Karpas-422 (cell line): ENCODE measurements around the gene ACR. TPM values are rescaled to one million over a fixed set of nuclear protein-coding genes. Genes with fewer than 3 reads are reported as not detected.

Experiments
- DNase-seq: peaks from one replicate; pipeline ENCODE4 v3.0.0-alpha.2; 2015
- H2AFZ ChIP-seq: fragments of 200-600 bp; sonication (generic); 2 replicates; pipeline ENCODE4 v1.6.1; 2014; ENCODE audit warnings: antibody characterized with exemption, low read length, mixed read lengths
- H3K27ac ChIP-seq: fragments of 200-600 bp; sonication (generic); 2 replicates; pipeline ENCODE4 v1.5.1; 2014; ENCODE audit warnings: mild to moderate bottlenecking, low read length, moderate library complexity
- H3K27me3 ChIP-seq: fragments of 200-600 bp; sonication (generic); 2 replicates; pipeline ENCODE4 v1.6.1; 2014; ENCODE audit warnings: low read length, mixed read lengths
- H3K36me3 ChIP-seq: fragments of 200-600 bp; sonication (generic); 2 replicates; pipeline ENCODE4 v1.6.1; 2014; ENCODE audit warnings: low read length, mixed read lengths; ENCODE audit not compliant: insufficient read depth
- H3K4me1 ChIP-seq: fragments of 200-600 bp; sonication (generic); 2 replicates; pipeline ENCODE4 v1.6.1; 2014; ENCODE audit warnings: mild to moderate bottlenecking, low read length, mixed read lengths
- H3K4me2 ChIP-seq: fragments of 200-600 bp; sonication (generic); 2 replicates; pipeline ENCODE4 v1.6.1; 2014; ENCODE audit warnings: low read length, low read depth, mild to moderate bottlenecking; ENCODE audit not compliant: poor library complexity, severe bottlenecking
- H3K4me3 ChIP-seq: fragments of 200-600 bp; sonication (generic); 2 replicates; pipeline ENCODE4 v1.5.1; 2014; ENCODE audit warnings: mild to moderate bottlenecking, antibody characterized with exemption, low read length, mixed read lengths
- H3K79me2 ChIP-seq: fragments of 200-600 bp; sonication (generic); 2 replicates; pipeline ENCODE4 v1.6.1; 2014; ENCODE audit warnings: mild to moderate bottlenecking, low read length, mixed read lengths
- H3K9ac ChIP-seq: fragments of 200-600 bp; sonication (generic); 2 replicates; pipeline ENCODE4 v1.6.0; 2014; ENCODE audit warnings: low read length
- H3K9me2 ChIP-seq: fragments of 200-600 bp; sonication (generic), shearing (Covaris generic); replicated peaks from 2 replicates; pipeline ENCODE4 v1.6.0; 2014; ENCODE audit warnings: mild to moderate bottlenecking, low read length, moderate library complexity; ENCODE audit not compliant: insufficient read depth
- H3K9me3 ChIP-seq: fragments of 300-700, 200-600 bp; sonication (generic); 2 replicates; pipeline ENCODE4 v1.6.1; 2014; ENCODE audit warnings: low read length, mixed read lengths
- H4K20me1 ChIP-seq: fragments of 200-600 bp; sonication (generic); 2 replicates; pipeline ENCODE4 v1.6.1; 2014; ENCODE audit warnings: mild to moderate bottlenecking, antibody characterized with exemption, low read length, low read depth; ENCODE audit not compliant: insufficient read depth
- total RNA-seq: library from RNA; depleted of rRNA; stranded (reverse); fragments of >200 nt; shearing (Covaris generic); gene quantifications from 2 replicates; pipeline ENCODE4 v1.2.3, GENCODE V29; 2014; ENCODE audit warnings: low replicate concordance

Gene ACR
- total RNA-seq, 1 experiment from 2014 or later = not detected

DNA sequence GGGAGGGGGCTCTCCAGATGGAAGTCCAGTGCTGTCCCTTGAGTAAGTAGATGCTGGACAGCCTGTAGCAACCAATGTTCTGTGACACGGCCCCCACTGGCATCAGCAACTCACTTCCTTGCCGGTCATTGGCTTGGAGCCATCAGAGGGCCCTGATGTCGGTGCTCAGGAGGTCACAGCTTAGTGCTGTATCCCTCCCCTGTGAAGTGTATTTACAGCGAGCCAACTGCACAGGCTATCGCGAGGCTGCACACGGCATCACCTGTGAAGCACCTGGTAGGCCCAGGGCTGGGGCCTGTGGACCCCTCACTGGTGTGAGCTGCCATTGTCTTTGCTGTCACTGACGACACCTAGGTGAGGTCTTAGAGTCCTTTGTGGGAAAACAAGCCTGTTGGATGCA is 13.4 kb upstream of the ACR start:
- H3K9me3 ChIP-seq = no peaks in the 10 kb centered on the region
- no peak overlapping the region for H3K27ac ChIP-seq
- H3K9ac ChIP-seq = no peak overlapping the region
- H3K36me3 ChIP-seq = no peaks in the 10 kb centered on the region
- H3K79me2 ChIP-seq = no peaks in the 10 kb centered on the region
- H2AFZ ChIP-seq = no peak overlapping the region
- no peaks in the 10 kb centered on the region for H3K27me3 ChIP-seq
- peaks cover 11% of the 10 kb centered on the region for H3K4me1 ChIP-seq
- H3K4me2 ChIP-seq = no peak overlapping the region
- no peak for DNase-seq
- no peak overlapping the region for H3K4me3 ChIP-seq
- H4K20me1 ChIP-seq = no peaks in the 10 kb centered on the region
- no peaks in the 10 kb centered on the region for H3K9me2 ChIP-seq

DNA sequence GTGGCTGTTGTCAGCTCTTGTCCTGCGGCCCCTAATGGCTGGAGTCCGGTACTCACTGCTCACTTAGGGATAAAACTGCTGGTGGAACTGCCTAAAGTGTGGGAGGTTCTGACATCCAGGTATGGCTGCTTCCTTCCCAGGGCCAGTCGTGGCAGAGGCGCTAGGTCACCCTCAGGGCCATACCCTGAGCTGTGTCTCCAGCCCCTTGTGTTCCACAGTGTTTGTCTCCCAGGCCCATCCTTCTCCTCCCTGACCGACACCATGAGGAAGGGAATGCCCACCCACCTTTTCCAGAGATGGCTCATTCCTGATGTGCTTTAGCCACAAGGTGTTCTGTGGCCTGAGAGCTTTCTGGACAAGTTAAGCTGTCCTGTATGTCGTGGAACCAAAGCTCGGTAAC is 12.4 kb upstream of the ACR start:
- DNase-seq = no peak
- Histone ChIP-seq H3K9me2 (no peaks in the 10 kb centered on the region), H4K20me1 (no peaks in the 10 kb centered on the region), H3K27me3 (no peaks in the 10 kb centered on the region), H3K4me2 (no peak overlapping the region), H3K27ac (no peak overlapping the region), H3K79me2 (no peaks in the 10 kb centered on the region), H3K4me1 (peaks cover 11% of the 10 kb centered on the region), H3K9me3 (no peaks in the 10 kb centered on the region), H3K4me3 (no peak overlapping the region), H2AFZ (no peak overlapping the region), H3K9ac (no peak overlapping the region), H3K36me3 (no peaks in the 10 kb centered on the region)

DNA sequence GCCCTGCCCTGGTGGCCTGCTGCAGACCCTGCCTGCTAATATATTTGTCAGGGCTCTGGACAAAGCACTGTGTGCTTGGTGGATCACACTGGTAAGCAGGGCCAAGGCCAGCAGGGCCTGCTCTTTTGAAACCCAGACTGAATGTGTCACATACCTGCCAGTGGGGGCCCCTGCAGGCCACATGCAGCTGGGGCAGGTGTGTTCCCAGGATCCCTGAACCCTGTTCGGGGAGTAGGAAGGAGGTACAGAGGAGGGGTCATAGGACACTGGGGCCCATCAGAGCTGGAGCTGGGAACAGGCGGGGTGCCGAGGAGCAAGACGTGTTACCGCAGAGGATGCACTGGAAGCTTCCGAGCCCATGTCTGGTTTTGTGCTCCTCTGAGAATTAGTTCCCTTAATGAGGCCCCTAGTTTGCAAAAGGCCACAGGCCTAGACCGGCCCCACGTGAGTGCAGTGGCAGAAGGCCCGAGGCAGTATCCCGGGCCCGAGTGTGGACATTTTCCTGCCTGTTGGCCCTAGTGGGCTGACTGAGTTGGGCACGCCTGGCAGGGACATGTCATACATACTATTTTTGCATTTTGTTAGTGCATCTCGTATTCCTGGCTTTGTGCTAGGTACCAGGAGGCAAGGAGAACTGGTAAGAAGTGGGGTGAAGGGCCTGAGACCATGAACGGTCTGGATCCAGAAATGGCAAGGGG is 11.2 kb upstream of the ACR start:
- Histone ChIP-seq H3K36me3 (no peaks in the 10 kb centered on the region), H3K27me3 (no peaks in the 10 kb centered on the region), H3K4me3 (no peak overlapping the region), H4K20me1 (no peaks in the 10 kb centered on the region), H3K9me3 (no peaks in the 10 kb centered on the region), H3K27ac (no peak overlapping the region), H3K4me2 (no peak overlapping the region), H3K79me2 (no peaks in the 10 kb centered on the region), H3K9me2 (no peaks in the 10 kb centered on the region), H3K9ac (no peak overlapping the region), H3K4me1 (peaks cover 17% of the 10 kb centered on the region), H2AFZ (no peak overlapping the region)
- no peak for DNase-seq

DNA sequence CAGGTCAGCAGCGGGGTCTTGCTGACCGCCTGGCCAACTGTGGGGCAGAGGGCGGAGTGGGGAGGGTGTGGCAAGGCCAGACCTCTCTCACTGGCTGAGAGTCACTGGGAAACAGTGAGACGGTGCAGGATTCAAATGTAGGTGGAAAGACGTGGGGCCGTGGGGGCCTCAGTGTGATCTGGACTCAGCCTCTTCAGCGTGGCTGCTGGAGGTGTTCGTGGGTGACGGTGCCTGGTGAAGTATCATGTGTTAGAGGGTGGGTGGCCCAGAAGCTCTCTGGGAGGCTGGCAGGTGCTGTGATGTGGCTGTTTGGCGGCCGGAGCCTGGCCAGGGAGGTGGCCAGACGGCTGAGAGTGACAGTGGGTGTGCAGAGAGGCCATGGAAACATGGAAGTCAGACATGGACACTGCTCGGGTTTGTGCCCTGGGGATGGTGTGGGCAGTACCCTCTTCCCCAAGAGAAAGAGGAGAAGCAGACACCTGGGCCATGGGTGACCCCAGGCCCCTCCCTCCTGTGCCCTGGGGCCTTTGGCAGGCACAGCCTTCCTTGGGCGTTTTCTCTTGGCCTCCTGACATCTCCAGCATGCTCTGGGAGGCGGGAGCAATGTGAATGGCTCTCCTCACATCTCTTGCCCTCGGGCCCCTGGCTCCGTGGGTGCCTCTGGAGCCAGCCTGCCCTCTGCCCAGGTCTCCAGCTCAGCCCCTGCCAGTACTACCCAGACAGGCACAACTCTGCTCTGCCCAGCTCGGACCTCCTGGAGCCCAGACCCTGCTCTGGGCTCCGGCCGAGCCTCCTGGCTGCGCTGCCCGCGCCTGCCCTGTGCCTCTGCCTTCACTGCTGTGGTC is 10.1 kb upstream of the ACR start:
- Histone ChIP-seq H3K36me3 (no peaks in the 10 kb centered on the region), H2AFZ (no peak overlapping the region), H3K79me2 (no peaks in the 10 kb centered on the region), H3K9me2 (no peaks in the 10 kb centered on the region), H3K4me1 (peaks cover 27% of the 10 kb centered on the region), H3K9me3 (no peaks in the 10 kb centered on the region), H3K27ac (no peak overlapping the region), H3K4me2 (no peak overlapping the region), H3K4me3 (no peak overlapping the region), H4K20me1 (no peaks in the 10 kb centered on the region), H3K9ac (no peak overlapping the region), H3K27me3 (no peaks in the 10 kb centered on the region)
- DNase-seq = no peak

DNA sequence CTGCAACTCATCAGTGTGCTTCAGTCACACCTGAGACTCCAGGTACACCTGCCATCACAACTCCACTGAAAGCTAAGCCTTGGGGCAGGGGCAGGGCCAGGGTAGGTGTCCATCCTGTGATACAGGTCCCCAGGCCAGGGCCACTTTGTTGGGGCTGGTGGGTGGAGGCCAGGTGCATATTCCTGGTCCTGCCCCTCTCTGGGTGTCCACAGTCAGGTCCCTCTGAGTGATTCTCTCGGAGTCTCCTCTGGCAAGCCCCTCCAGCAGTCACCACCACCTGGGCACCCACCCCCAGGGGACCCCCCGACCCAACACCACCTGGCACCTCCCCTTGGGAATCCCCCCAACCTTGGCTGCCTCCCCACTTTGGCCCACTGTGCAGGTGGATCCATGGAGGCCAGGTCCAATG is 9.5 kb upstream of the ACR start:
- DNase-seq = no peak
- Histone ChIP-seq H3K9ac (no peak overlapping the region), H4K20me1 (no peaks in the 10 kb centered on the region), H3K79me2 (no peaks in the 10 kb centered on the region), H2AFZ (no peak overlapping the region), H3K27ac (no peak overlapping the region), H3K27me3 (no peaks in the 10 kb centered on the region), H3K4me3 (no peak overlapping the region), H3K9me2 (no peaks in the 10 kb centered on the region), H3K4me2 (no peak overlapping the region), H3K9me3 (no peaks in the 10 kb centered on the region), H3K36me3 (no peaks in the 10 kb centered on the region), H3K4me1 (peaks cover 27% of the 10 kb centered on the region)

DNA sequence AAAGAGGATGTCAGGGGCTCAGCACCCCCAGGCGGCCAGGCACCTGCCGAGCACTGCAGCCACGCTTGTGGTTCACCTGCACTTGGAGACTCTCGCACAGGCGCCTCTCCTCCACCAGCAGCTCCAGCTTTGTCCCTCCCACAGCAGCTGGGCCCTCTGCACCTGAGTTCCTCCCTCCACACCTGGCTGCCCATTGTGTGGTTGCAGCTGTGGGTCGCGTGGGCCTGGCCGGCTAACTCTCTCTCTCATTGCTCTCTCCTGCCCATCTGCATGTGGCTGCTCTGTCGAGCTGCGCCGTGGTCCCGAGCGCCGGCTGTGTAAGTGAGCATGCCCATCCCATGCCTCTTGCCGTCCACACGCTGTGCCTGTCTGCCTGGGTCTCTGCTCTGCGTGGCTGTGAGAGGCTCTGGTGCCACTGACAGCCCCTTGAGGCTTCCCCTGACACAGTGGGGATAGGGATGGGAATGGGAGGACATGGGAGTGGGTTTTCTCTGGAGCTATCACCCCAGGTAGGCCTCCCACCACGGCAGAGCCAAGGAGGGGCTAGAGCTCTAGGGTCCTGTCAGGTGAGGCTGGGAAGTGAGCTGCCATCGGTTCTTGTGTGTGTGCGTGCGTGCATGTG is 8.5 kb upstream of the ACR start:
- peak; percentile 50 for DNase-seq
- Histone ChIP-seq H3K4me1 (peaks cover 19% of the 10 kb centered on the region), H3K27ac (no peak overlapping the region), H4K20me1 (no peaks in the 10 kb centered on the region), H3K36me3 (no peaks in the 10 kb centered on the region), H3K79me2 (no peaks in the 10 kb centered on the region), H3K4me3 (no peak overlapping the region), H3K27me3 (no peaks in the 10 kb centered on the region), H2AFZ (no peak overlapping the region), H3K4me2 (no peak overlapping the region), H3K9me2 (no peaks in the 10 kb centered on the region), H3K9me3 (no peaks in the 10 kb centered on the region), H3K9ac (no peak overlapping the region)

DNA sequence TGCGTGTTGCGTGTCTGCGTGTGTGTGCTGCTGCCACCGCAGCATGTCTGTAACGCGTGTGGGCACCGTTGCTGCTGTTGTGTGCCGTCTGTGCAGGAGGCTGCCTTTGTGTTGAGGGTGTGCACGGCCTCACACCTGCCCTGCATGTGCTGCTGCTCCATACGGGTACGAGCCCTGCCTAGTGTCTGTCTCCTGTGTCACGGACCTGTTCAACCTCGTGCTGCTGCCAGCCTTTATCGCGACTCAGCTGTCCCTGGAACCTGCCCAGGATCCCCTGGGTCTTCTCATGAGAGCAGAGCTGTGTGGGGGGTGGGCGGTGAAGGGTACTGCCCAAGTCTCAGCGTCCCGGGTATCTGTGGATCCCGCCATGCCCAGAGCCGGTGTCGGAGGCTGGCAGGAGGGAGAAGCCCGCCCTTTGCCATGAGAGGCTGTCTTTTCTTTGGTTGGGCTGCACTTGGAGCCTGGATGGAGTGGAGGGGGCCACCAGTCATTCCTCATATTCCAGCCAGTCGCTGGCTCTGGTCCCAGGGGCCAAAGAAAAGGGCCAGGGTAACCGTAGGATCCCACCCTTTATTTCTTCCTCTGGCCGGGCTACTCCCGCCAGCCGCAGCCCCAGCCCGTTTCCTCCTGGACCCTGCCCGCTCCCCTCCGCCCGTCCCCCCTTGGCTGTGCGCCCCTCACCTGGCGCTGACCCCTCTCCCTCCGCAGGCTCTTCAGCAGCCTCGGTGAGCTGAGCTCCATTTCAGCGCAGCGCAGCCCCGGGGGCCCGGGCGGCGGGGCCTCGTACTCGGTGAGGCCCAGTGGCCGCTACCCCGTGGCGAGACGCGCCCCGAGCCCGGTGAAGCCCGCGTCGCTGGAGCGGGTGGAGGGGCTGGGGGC is 7.8 kb upstream of the ACR start:
- no peak for DNase-seq
- H3K9me2 ChIP-seq = no peaks in the 10 kb centered on the region
- H3K79me2 ChIP-seq = no peaks in the 10 kb centered on the region
- no peak overlapping the region for H2AFZ ChIP-seq
- H3K36me3 ChIP-seq = no peaks in the 10 kb centered on the region
- H3K4me3 ChIP-seq = no peak overlapping the region
- no peaks in the 10 kb centered on the region for H4K20me1 ChIP-seq
- H3K4me1 ChIP-seq = peaks cover 19% of the 10 kb centered on the region
- no peak overlapping the region for H3K9ac ChIP-seq
- H3K27me3 ChIP-seq = no peaks in the 10 kb centered on the region
- no peak overlapping the region for H3K4me2 ChIP-seq
- no peaks in the 10 kb centered on the region for H3K9me3 ChIP-seq
- H3K27ac ChIP-seq = no peak overlapping the region
